HUES6 (cell line): ENCODE measurements around the gene TENM4.

ENCODE experiments used
- H3K27ac ChIP-seq: 2 replicates; pipeline ENCODE4 v1.7.0; 2013; ENCODE audit warnings: low read depth, mild to moderate bottlenecking, low read length, inconsistent platforms
- H3K27me3 ChIP-seq: 2 replicates; pipeline ENCODE4 v1.6.1; 2013; ENCODE audit warnings: low read length; ENCODE audit not compliant: control insufficient read depth, insufficient read depth
- H3K36me3 ChIP-seq: 2 replicates; pipeline ENCODE4 v1.6.1; 2013; ENCODE audit warnings: low read length; ENCODE audit not compliant: control insufficient read depth, insufficient read depth
- H3K4me1 ChIP-seq: 2 replicates; pipeline ENCODE4 v1.6.1; 2013; ENCODE audit warnings: low read length; ENCODE audit not compliant: control insufficient read depth, insufficient read depth
- H3K4me3 ChIP-seq: 2 replicates; pipeline ENCODE4 v1.5.1; 2013; ENCODE audit warnings: low read depth, low read length
- H3K9ac ChIP-seq: one replicate; pipeline ENCODE4 v1.6.1; 2013; ENCODE audit warnings: mild to moderate bottlenecking, low read length
- H3K9me3 ChIP-seq: 2 replicates; pipeline ENCODE4 v1.6.1; 2013; ENCODE audit warnings: low read depth, low read length; ENCODE audit not compliant: control insufficient read depth, insufficient read depth

The TENM4 gene

DNA sequence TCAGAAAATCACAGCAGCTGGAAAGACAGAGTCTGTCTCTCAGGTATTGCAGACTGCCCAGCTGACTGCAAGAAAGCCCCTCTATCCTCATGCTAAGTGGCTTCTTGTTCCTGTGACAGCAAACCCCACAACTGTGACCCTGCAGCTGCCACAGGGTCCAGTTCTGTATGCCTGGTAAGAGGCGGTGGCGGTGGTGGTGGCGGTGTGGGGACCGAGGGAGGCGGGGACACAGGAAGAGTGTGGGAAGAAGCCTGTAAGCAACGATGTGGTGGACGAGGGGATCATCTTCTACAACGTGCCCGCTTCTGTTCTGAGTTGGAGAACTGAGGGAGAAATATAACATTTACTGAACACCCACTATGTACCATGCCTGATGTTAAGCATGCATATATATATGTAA, 112.4 kb downstream of the TENM4 start:
- H3K9ac ChIP-seq, result no peak overlapping the region
- H3K4me1 ChIP-seq, result peaks cover 35% of the 10 kb centered on the region

GRCh38 chr11:79325851-79326250, 115.0 kb downstream of the TENM4 start:
- Histone ChIP-seq H3K4me1 (peaks cover 21% of the 10 kb centered on the region), H3K36me3 (no peaks in the 10 kb centered on the region), H3K4me3 (no peak overlapping the region), H3K27me3 (no peaks in the 10 kb centered on the region), H3K27ac (no peak overlapping the region), H3K9ac (no peak overlapping the region), H3K9me3 (no peaks in the 10 kb centered on the region)

More for the DNA sequence above, 112.4 kb downstream of the TENM4 start:
- Histone ChIP-seq H3K27ac (no peak overlapping the region), H3K9me3 (no peaks in the 10 kb centered on the region), H3K36me3 (no peaks in the 10 kb centered on the region), H3K27me3 (no peaks in the 10 kb centered on the region), H3K4me3 (no peak overlapping the region)

GRCh38 chr11:79321263-79321662, 119.6 kb downstream of the TENM4 start:
- H3K4me3 ChIP-seq, result no peak overlapping the region
- H3K4me1 ChIP-seq, result no peaks in the 10 kb centered on the region; the same call in 1 of the 2 replicates
- no peaks in the 10 kb centered on the region for H3K36me3 ChIP-seq
- no peaks in the 10 kb centered on the region for H3K9me3 ChIP-seq
- H3K27ac ChIP-seq, result no peak overlapping the region
- no peaks in the 10 kb centered on the region for H3K27me3 ChIP-seq
- no peak overlapping the region for H3K9ac ChIP-seq

GRCh38 chr11:79314906-79315689, 125.7 kb downstream of the TENM4 start:
- Histone ChIP-seq H3K4me1 (no peaks in the 10 kb centered on the region), H3K4me3 (no peak overlapping the region), H3K36me3 (no peaks in the 10 kb centered on the region), H3K27ac (no peak overlapping the region), H3K9ac (no peak overlapping the region), H3K27me3 (no peaks in the 10 kb centered on the region), H3K9me3 (no peaks in the 10 kb centered on the region)

DNA sequence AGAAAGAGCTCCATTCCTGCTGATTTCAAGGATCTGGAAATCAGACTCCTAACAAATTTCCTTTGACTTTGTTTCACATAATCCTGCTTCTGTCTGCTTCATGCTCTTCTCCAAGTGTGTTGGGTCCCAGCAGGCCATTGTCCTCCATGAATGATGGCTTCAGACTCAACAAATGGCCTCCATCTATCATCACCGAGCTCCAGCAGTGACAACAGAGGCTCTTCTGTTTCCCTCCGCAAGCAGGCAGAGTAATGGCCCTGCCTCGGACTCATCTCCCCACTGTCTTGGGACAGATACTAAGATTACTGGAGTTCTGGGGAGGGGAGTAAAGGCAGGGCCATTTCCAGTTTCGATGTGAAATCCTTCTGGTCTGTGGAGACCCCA, 127.3 kb downstream of the TENM4 start:
- Histone ChIP-seq H3K9me3 (no peaks in the 10 kb centered on the region), H3K4me1 (no peaks in the 10 kb centered on the region), H3K27ac (no peak overlapping the region), H3K36me3 (no peaks in the 10 kb centered on the region), H3K27me3 (no peaks in the 10 kb centered on the region), H3K9ac (no peak overlapping the region), H3K4me3 (no peak overlapping the region)

- Histone ChIP-seq H3K9ac (no peak overlapping the region), H3K4me1 (no peaks in the 10 kb centered on the region), H3K4me3 (no peak overlapping the region), H3K9me3 (no peaks in the 10 kb centered on the region), H3K36me3 (no peaks in the 10 kb centered on the region), H3K27me3 (no peaks in the 10 kb centered on the region), H3K27ac (no peak overlapping the region)
Observed at GRCh38 chr11:79312617-79313529, 128.0 kb downstream of the TENM4 start.

DNA sequence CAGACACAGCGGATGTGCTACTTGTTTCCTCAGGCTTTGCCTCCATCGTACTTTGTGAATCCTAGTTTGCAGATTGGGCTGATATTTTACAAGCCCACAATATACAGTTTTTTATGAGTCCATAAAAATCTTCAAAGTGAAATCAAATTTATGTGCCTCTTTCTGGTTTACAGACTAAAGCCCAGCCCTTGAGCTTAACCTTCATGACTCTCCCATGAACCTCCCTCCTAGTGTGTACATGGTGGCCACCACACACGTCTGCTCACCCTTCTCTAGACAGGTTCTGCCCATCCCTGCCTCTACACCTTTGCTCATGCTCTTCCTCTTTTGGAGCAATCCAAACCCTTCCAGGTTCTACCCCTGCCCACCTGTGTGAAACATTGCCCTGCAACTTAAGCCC, 129.4 kb downstream of the TENM4 start:
- H3K27me3 ChIP-seq, result no peaks in the 10 kb centered on the region
- no peak overlapping the region for H3K9ac ChIP-seq
- H3K4me3 ChIP-seq, result no peak overlapping the region
- no peaks in the 10 kb centered on the region for H3K36me3 ChIP-seq
- H3K9me3 ChIP-seq, result no peaks in the 10 kb centered on the region
- H3K4me1 ChIP-seq, result no peaks in the 10 kb centered on the region
- no peak overlapping the region for H3K27ac ChIP-seq

GRCh38 chr11:79309407-79309806, 131.4 kb downstream of the TENM4 start:
- H3K27me3 ChIP-seq, result no peaks in the 10 kb centered on the region
- H3K9ac ChIP-seq, result no peak overlapping the region
- no peaks in the 10 kb centered on the region for H3K36me3 ChIP-seq
- H3K27ac ChIP-seq, result no peak overlapping the region
- H3K9me3 ChIP-seq, result no peaks in the 10 kb centered on the region
- no peak overlapping the region for H3K4me3 ChIP-seq
- no peaks in the 10 kb centered on the region; the same call in 1 of the 2 replicates for H3K4me1 ChIP-seq

- Histone ChIP-seq H3K27me3 (no peaks in the 10 kb centered on the region), H3K9ac (no peak overlapping the region), H3K4me3 (no peak overlapping the region), H3K9me3 (no peaks in the 10 kb centered on the region), H3K36me3 (no peaks in the 10 kb centered on the region), H3K27ac (no peak overlapping the region), H3K4me1 (no peaks in the 10 kb centered on the region; the same call in 1 of the 2 replicates)
Observed at GRCh38 chr11:79308429-79308828, 132.4 kb downstream of the TENM4 start.

- H3K4me1 ChIP-seq, result no peaks in the 10 kb centered on the region; the same call in 1 of the 2 replicates
Observed at GRCh38 chr11:79304599-79305212, 136.1 kb downstream of the TENM4 start.

GRCh38 chr11:79296141-79296540, 144.7 kb downstream of the TENM4 start:
- Histone ChIP-seq H3K9me3 (no peaks in the 10 kb centered on the region), H3K27me3 (no peaks in the 10 kb centered on the region), H3K4me1 (peaks cover 14% of the 10 kb centered on the region), H3K36me3 (no peaks in the 10 kb centered on the region), H3K27ac (no peak overlapping the region), H3K9ac (no peak overlapping the region), H3K4me3 (no peak overlapping the region)

More at GRCh38 chr11:79304599-79305212, 136.1 kb downstream of the TENM4 start:
- Histone ChIP-seq H3K4me3 (no peak overlapping the region), H3K36me3 (no peaks in the 10 kb centered on the region), H3K9ac (no peak overlapping the region), H3K27ac (no peak overlapping the region), H3K27me3 (no peaks in the 10 kb centered on the region), H3K9me3 (no peaks in the 10 kb centered on the region)
